ENCODE data around the gene HDAC1. TPM values are rescaled to one million over a fixed set of nuclear protein-coding genes. Genes with fewer than 3 reads are reported as not detected.

The HDAC1 gene
- total and polyA plus RNA-seq, 2 of the 13 experiments (the other 11 are each of a cell fraction or from before 2014, with no cell fraction given): 93.5 to 189 TPM

GRCh38 chr1:32291708-32292538, at the start of gene HDAC1 (continued):
- TF ChIP-seq AGO2 (optimal IDR thresholded peaks at IDR 0.05; ENCODE audit: low read depth, low read length) (peak; percentile 42), MAZ (IDR thresholded peaks at IDR 0.05; ENCODE audit: borderline replicate concordance, low read depth, low read length) (peak; percentile 77), MAZ (CRISPR knock-in tag; IDR thresholded peaks at IDR 0.05; ENCODE audit: low read depth) (no peak), HOMEZ (CRISPR knock-in tag; IDR thresholded peaks at IDR 0.05; ENCODE audit: low read depth) (0 out of 2 replicates have a peak, but pooled peaks have one; percentile 51), AHDC1 (CRISPR knock-in tag; IDR thresholded peaks at IDR 0.05; ENCODE audit: borderline replicate concordance) (no peak), CHD2 (IDR thresholded peaks at IDR 0.05; ENCODE audit: low read depth, low read length) (0 out of 2 replicates have a peak, but pooled peaks have one; percentile 9), ZFY (CRISPR knock-in tag; IDR thresholded peaks at IDR 0.05) (peak; percentile 64; the same call in 1 of the 2 replicates), ZNF414 (CRISPR knock-in tag; IDR thresholded peaks at IDR 0.05) (0 out of 2 replicates have a peak, but pooled peaks have one; percentile 57), ZNF367 (CRISPR knock-in tag; IDR thresholded peaks at IDR 0.05; ENCODE audit: borderline replicate concordance) (0 out of 2 replicates have a peak, but pooled peaks have one; percentile 50), MBD4 (IDR thresholded peaks at IDR 0.05; ENCODE audit: borderline replicate concordance, low read length) (no peak), ZNF281 (CRISPR knock-in tag; IDR thresholded peaks at IDR 0.05; ENCODE audit: borderline replicate concordance) (peak; percentile 60; the same call in 1 of the 2 replicates), HOXA3 (CRISPR knock-in tag; IDR thresholded peaks at IDR 0.05) (peak; percentile 58; the same call in 1 of the 2 replicates), ZBTB2 (CRISPR knock-in tag; IDR thresholded peaks at IDR 0.05; ENCODE audit: low read depth) (peak; percentile 55; the same call in 1 of the 2 replicates)

All from HepG2 (cell line).